Stimulated activated CD4-positive, alpha-beta T cell treated with anti-CD3 and anti-CD28 coated beads, Interleukin-4, amount 100 ng/mL, for 1 hour (primary cell): ENCODE data around the gene TAP2.
"Not testable (repeated sequence)": the region's sequence is repeated elsewhere in the genome, so short reads cannot be mapped to it uniquely, and the experiment has no call there.

Experiments
- DNase-seq: peaks from one replicate; pipeline ENCODE4 v3.0.0-alpha.2; 2020

TAP2 gene

GRCh38 chr6:32838114-32838958 lies at the start of gene TAP2:
TSS of gene TAP2 (minus strand) at chr6:32838739. CDS start at chr6:32838233, 506 bp downstream.
- DNase-seq, result peak; percentile 99

GRCh38 chr6:32887616-32888015 lies 49.1 kb upstream of the TAP2 start:
- no peak for DNase-seq

- no peak for DNase-seq
These were observed 48.3 kb upstream of the TAP2 start for GRCh38 chr6:32886681-32887383.

- no peak for DNase-seq
These were observed 47.3 kb upstream of the TAP2 start for GRCh38 chr6:32885698-32886286.

- no peak for DNase-seq
These were observed 45.2 kb upstream of the TAP2 start for GRCh38 chr6:32883789-32884188.

- DNase-seq, result no peak
These were observed 44.3 kb upstream of the TAP2 start for GRCh38 chr6:32882879-32883250.

GRCh38 chr6:32880962-32881361 lies 42.4 kb upstream of the TAP2 start:
- not testable (repeated sequence) for DNase-seq

GRCh38 chr6:32879691-32880090 lies 41.2 kb upstream of the TAP2 start:
- DNase-seq, result no peak

- no peak for DNase-seq
These were observed 38.1 kb upstream of the TAP2 start for GRCh38 chr6:32876603-32877002.

- not testable (repeated sequence) for DNase-seq
These were observed 35.4 kb upstream of the TAP2 start for GRCh38 chr6:32873947-32874346.

- peak; percentile 86 for DNase-seq
These were observed 29.8 kb upstream of the TAP2 start for GRCh38 chr6:32868257-32868788.

- DNase-seq, result no peak
These were observed 29.2 kb upstream of the TAP2 start for GRCh38 chr6:32867554-32868256.

GRCh38 chr6:32867022-32867477 lies 28.5 kb upstream of the TAP2 start:
- no peak for DNase-seq

GRCh38 chr6:32865724-32866443 lies 27.3 kb upstream of the TAP2 start:
- DNase-seq, result no peak

- DNase-seq, result no peak
These were observed 24.2 kb upstream of the TAP2 start for GRCh38 chr6:32862725-32863124.

- DNase-seq, result no peak
These were observed 22.1 kb upstream of the TAP2 start for GRCh38 chr6:32860674-32861073.

GRCh38 chr6:32858194-32858593 lies 19.7 kb upstream of the TAP2 start:
- DNase-seq, result no peak

- no peak for DNase-seq
These were observed 18.8 kb upstream of the TAP2 start for GRCh38 chr6:32857156-32857891.

- no peak for DNase-seq
These were observed 17.1 kb upstream of the TAP2 start for GRCh38 chr6:32855467-32856174.

GRCh38 chr6:32854376-32855178 lies 16.0 kb upstream of the TAP2 start:
- DNase-seq, result peak; percentile 63
